WTC11 (cell line): ENCODE results near the gene UBE2H.

Experiments
- GABPB1 ChIP-seq: sonication (generic); formaldehyde crosslinking; IDR thresholded peaks from 2 replicates; pipeline ENCODE4 v1.8.1; 2023; ENCODE audit warnings: mild to moderate bottlenecking, missing genetic modification reagents
- KAT7 ChIP-seq: sonication (generic); formaldehyde crosslinking; IDR thresholded peaks from 2 replicates; pipeline ENCODE4 v1.8.1; 2023; ENCODE audit warnings: missing genetic modification reagents, mild to moderate bottlenecking, borderline replicate concordance
- NFYB ChIP-seq: sonication (generic); formaldehyde crosslinking; conservative IDR thresholded peaks from 2 replicates; pipeline ENCODE4 v1.8.0; 2022; ENCODE audit warnings: low read depth, missing genetic modification reagents
- ZBTB21 ChIP-seq: sonication (generic); formaldehyde crosslinking; IDR thresholded peaks from 2 replicates; pipeline ENCODE4 v1.8.1; 2023; ENCODE audit warnings: mild to moderate bottlenecking, missing genetic modification reagents, borderline replicate concordance
- ZNF138 ChIP-seq: sonication (generic); formaldehyde crosslinking; conservative IDR thresholded peaks from 2 replicates; pipeline ENCODE4 v1.8.1; 2022; ENCODE audit warnings: mild to moderate bottlenecking, moderate library complexity, missing genetic modification reagents
- ZNF416 ChIP-seq: fragments of 250-450 bp; sonication (Bioruptor Pico); IDR thresholded peaks from 2 replicates; pipeline ENCODE4 v1.9.0; 2021; ENCODE audit warnings: mild to moderate bottlenecking, inconsistent platforms
- TF ChIP-seq, protein P1 (sequence below): sonication (generic); formaldehyde crosslinking; IDR thresholded peaks from 2 replicates; pipeline ENCODE4 v1.8.1; 2023; ENCODE audit warnings: mild to moderate bottlenecking, moderate library complexity, missing genetic modification reagents
- TF ChIP-seq, protein P2 (sequence below): fragments of 200-600 bp; IDR thresholded peaks from 2 replicates; pipeline ENCODE4 v1.8.0; 2022; ENCODE audit warnings: antibody characterized with exemption
- TF ChIP-seq, protein P3 (sequence below): sonication (generic); formaldehyde crosslinking; IDR thresholded peaks from 2 replicates; pipeline ENCODE4 v1.8.0; 2022; ENCODE audit warnings: missing genetic modification reagents
- TF ChIP-seq, protein P4 (sequence below): sonication (generic); formaldehyde crosslinking; IDR thresholded peaks from 2 replicates; pipeline ENCODE4 v1.8.1; 2023; ENCODE audit warnings: mild to moderate bottlenecking, missing genetic modification reagents
- TF ChIP-seq, protein P5 (sequence below): sonication (generic); formaldehyde crosslinking; IDR thresholded peaks from 2 replicates; pipeline ENCODE4 v1.8.0; 2023; ENCODE audit warnings: missing genetic modification reagents, mild to moderate bottlenecking, borderline replicate concordance

DNA sequence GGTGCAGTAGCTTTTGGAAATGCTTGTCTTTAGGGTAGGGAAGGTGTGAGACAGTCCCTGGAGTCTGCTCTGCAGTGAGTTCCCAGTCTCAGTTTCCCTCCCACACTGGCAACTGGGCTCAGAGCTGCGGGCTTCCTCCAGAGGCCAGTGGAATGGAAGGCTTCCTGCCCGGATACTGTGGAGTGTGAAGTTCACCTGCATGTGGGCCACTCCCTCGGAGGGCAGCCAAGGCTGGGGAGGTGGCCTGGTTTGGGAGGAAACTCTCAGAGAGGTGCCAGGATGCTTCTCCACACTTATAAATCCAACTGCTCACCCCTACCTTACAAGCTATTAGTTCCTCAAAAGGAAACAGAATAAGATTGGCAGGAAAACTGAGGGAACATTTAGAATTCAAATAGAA, 18.1 kb upstream of the UBE2H start:
- TF ChIP-seq, protein P1, sequence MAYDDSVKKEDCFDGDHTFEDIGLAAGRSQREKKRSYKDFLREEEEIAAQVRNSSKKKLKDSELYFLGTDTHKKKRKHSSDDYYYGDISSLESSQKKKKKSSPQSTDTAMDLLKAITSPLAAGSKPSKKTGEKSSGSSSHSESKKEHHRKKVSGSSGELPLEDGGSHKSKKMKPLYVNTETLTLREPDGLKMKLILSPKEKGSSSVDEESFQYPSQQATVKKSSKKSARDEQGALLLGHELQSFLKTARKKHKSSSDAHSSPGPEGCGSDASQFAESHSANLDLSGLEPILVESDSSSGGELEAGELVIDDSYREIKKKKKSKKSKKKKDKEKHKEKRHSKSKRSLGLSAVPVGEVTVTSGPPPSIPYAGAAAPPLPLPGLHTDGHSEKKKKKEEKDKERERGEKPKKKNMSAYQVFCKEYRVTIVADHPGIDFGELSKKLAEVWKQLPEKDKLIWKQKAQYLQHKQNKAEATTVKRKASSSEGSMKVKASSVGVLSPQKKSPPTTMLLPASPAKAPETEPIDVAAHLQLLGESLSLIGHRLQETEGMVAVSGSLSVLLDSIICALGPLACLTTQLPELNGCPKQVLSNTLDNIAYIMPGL (CRISPR knock-in tag), result no peak
- TF ChIP-seq, protein P2, sequence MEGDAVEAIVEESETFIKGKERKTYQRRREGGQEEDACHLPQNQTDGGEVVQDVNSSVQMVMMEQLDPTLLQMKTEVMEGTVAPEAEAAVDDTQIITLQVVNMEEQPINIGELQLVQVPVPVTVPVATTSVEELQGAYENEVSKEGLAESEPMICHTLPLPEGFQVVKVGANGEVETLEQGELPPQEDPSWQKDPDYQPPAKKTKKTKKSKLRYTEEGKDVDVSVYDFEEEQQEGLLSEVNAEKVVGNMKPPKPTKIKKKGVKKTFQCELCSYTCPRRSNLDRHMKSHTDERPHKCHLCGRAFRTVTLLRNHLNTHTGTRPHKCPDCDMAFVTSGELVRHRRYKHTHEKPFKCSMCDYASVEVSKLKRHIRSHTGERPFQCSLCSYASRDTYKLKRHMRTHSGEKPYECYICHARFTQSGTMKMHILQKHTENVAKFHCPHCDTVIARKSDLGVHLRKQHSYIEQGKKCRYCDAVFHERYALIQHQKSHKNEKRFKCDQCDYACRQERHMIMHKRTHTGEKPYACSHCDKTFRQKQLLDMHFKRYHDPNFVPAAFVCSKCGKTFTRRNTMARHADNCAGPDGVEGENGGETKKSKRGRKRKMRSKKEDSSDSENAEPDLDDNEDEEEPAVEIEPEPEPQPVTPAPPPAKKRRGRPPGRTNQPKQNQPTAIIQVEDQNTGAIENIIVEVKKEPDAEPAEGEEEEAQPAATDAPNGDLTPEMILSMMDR, result no peak
- TF ChIP-seq, protein P3, sequence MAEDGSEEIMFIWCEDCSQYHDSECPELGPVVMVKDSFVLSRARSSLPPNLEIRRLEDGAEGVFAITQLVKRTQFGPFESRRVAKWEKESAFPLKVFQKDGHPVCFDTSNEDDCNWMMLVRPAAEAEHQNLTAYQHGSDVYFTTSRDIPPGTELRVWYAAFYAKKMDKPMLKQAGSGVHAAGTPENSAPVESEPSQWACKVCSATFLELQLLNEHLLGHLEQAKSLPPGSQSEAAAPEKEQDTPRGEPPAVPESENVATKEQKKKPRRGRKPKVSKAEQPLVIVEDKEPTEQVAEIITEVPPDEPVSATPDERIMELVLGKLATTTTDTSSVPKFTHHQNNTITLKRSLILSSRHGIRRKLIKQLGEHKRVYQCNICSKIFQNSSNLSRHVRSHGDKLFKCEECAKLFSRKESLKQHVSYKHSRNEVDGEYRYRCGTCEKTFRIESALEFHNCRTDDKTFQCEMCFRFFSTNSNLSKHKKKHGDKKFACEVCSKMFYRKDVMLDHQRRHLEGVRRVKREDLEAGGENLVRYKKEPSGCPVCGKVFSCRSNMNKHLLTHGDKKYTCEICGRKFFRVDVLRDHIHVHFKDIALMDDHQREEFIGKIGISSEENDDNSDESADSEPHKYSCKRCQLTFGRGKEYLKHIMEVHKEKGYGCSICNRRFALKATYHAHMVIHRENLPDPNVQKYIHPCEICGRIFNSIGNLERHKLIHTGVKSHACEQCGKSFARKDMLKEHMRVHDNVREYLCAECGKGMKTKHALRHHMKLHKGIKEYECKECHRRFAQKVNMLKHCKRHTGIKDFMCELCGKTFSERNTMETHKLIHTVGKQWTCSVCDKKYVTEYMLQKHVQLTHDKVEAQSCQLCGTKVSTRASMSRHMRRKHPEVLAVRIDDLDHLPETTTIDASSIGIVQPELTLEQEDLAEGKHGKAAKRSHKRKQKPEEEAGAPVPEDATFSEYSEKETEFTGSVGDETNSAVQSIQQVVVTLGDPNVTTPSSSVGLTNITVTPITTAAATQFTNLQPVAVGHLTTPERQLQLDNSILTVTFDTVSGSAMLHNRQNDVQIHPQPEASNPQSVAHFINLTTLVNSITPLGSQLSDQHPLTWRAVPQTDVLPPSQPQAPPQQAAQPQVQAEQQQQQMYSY, result no peak
- TF ChIP-seq ZNF138 (CRISPR knock-in tag), result no peak
- TF ChIP-seq NFYB (CRISPR knock-in tag), result no peak
- TF ChIP-seq ZNF416 (CRISPR knock-in tag), result no peak
- no peak for TF ChIP-seq KAT7 (CRISPR knock-in tag)
- no peak for TF ChIP-seq GABPB1 (CRISPR knock-in tag)
- no peak for TF ChIP-seq ZBTB21 (CRISPR knock-in tag)
- TF ChIP-seq, protein P4, sequence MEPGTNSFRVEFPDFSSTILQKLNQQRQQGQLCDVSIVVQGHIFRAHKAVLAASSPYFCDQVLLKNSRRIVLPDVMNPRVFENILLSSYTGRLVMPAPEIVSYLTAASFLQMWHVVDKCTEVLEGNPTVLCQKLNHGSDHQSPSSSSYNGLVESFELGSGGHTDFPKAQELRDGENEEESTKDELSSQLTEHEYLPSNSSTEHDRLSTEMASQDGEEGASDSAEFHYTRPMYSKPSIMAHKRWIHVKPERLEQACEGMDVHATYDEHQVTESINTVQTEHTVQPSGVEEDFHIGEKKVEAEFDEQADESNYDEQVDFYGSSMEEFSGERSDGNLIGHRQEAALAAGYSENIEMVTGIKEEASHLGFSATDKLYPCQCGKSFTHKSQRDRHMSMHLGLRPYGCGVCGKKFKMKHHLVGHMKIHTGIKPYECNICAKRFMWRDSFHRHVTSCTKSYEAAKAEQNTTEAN (CRISPR knock-in tag), result no peak
- TF ChIP-seq, protein P5, sequence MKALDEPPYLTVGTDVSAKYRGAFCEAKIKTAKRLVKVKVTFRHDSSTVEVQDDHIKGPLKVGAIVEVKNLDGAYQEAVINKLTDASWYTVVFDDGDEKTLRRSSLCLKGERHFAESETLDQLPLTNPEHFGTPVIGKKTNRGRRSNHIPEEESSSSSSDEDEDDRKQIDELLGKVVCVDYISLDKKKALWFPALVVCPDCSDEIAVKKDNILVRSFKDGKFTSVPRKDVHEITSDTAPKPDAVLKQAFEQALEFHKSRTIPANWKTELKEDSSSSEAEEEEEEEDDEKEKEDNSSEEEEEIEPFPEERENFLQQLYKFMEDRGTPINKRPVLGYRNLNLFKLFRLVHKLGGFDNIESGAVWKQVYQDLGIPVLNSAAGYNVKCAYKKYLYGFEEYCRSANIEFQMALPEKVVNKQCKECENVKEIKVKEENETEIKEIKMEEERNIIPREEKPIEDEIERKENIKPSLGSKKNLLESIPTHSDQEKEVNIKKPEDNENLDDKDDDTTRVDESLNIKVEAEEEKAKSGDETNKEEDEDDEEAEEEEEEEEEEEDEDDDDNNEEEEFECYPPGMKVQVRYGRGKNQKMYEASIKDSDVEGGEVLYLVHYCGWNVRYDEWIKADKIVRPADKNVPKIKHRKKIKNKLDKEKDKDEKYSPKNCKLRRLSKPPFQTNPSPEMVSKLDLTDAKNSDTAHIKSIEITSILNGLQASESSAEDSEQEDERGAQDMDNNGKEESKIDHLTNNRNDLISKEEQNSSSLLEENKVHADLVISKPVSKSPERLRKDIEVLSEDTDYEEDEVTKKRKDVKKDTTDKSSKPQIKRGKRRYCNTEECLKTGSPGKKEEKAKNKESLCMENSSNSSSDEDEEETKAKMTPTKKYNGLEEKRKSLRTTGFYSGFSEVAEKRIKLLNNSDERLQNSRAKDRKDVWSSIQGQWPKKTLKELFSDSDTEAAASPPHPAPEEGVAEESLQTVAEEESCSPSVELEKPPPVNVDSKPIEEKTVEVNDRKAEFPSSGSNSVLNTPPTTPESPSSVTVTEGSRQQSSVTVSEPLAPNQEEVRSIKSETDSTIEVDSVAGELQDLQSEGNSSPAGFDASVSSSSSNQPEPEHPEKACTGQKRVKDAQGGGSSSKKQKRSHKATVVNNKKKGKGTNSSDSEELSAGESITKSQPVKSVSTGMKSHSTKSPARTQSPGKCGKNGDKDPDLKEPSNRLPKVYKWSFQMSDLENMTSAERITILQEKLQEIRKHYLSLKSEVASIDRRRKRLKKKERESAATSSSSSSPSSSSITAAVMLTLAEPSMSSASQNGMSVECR (CRISPR knock-in tag), result no peak
